GM12878 (cell line): ENCODE results near the gene CFAP299. TPM values are rescaled to one million over a fixed set of nuclear protein-coding genes. Genes with fewer than 3 reads are reported as not detected.

Experiments used
- ATAC-seq: fragments of 200-7000 bp; cut with Tn5 transposase; 3 replicates; pipeline ENCODE4 v1.9.1; 2020; ENCODE audit warnings: mild to moderate bottlenecking, moderate library complexity
- BruUV-seq: library from RNA; stranded (reverse); fragments of 400-500 nt; replicated peaks from 2 replicates; lab custom pipeline; 2021; lab: Mats Ljungman, UMichigan
- CTCF ChIA-PET: fragments of 300-600 bp; sonication (Branson Sonifier 250); formaldehyde crosslinking; extraction: SDS; loops from one replicate; lab custom pipeline; 2021; ENCODE audit warnings: inconsistent platforms; lab: Yijun Ruan, JAX
- POLR2A ChIA-PET: fragments of 350-600 bp; formaldehyde crosslinking; extraction: SDS; loops from one replicate; lab custom pipeline; 2021; ENCODE audit warnings: inconsistent platforms; lab: Charles Lee
- RAD21 ChIA-PET: fragments of 300-600 bp; sonication (Branson Sonifier 250); formaldehyde crosslinking; loops from one replicate; lab custom pipeline; 2023; ENCODE audit warnings: antibody characterized with exemption; ENCODE audit not compliant: unreplicated experiment; lab: Charles Lee
- SMC1A ChIA-PET: fragments of 300-600 bp; sonication (Branson Sonifier 250); formaldehyde crosslinking; loops from one replicate; lab custom pipeline; 2023; ENCODE audit not compliant: unreplicated experiment, uncharacterized antibody; lab: Charles Lee
- DNase-seq: peaks from one replicate; pipeline ENCODE4 v3.0.0-alpha.2; 2011; ENCODE audit warnings: low read depth, low spot score
- FAIRE-seq: peaks from 3 replicates; lab custom pipeline; 2011; peaks lifted over from hg19 to GRCh38; lab: Jason Lieb, UNC
- H2AFZ ChIP-seq: 2 replicates; pipeline ENCODE4 v1.6.0; 2011; ENCODE audit warnings: low read depth, low read length, control low read depth; ENCODE audit not compliant: control insufficient read depth
- H3K27ac ChIP-seq: 2 replicates; pipeline ENCODE4 v1.5.1; 2011; ENCODE audit warnings: control low read depth; ENCODE audit not compliant: control insufficient read depth, insufficient read depth
- H3K27me3 ChIP-seq, 2 experiments: replicated peaks in 1 of 2; 2 replicates each; pipeline versions ENCODE4 v1.6.0 to v1.6.1; 2011; ENCODE audit warnings: low read length in 1 of 2; ENCODE audit not compliant: control insufficient read depth in 2 of 2, insufficient read depth in 2 of 2
- H3K36me3 ChIP-seq, 2 experiments: 2 replicates each; pipeline ENCODE4 v1.5.1; 2011; ENCODE audit warnings: low read length in 1 of 2; ENCODE audit not compliant: control insufficient read depth in 2 of 2, insufficient read depth in 2 of 2
- H3K4me1 ChIP-seq: 2 replicates; pipeline ENCODE4 v1.6.1; 2011; ENCODE audit warnings: mild to moderate bottlenecking, low read length, moderate library complexity, mixed read lengths; ENCODE audit not compliant: control insufficient read depth, insufficient read depth
- H3K4me2 ChIP-seq: 2 replicates; pipeline ENCODE4 v1.6.0; 2011; ENCODE audit warnings: control low read depth; ENCODE audit not compliant: control insufficient read depth, insufficient read depth
- H3K4me3 ChIP-seq: fragments of 200-600 bp; sonication (generic); 2 replicates; pipeline ENCODE4 v1.5.1; 2016
- H3K79me2 ChIP-seq: 2 replicates; pipeline ENCODE4 v1.6.0; 2011; ENCODE audit warnings: low read length; ENCODE audit not compliant: control insufficient read depth, insufficient read depth
- H3K9ac ChIP-seq: 2 replicates; pipeline ENCODE4 v1.8.0; 2011; ENCODE audit warnings: low read length, control low read depth, mixed read lengths; ENCODE audit not compliant: control insufficient read depth, insufficient read depth
- H3K9me3 ChIP-seq: replicated peaks from 3 replicates; pipeline ENCODE4 v1.5.1; 2011; ENCODE audit warnings: mild to moderate bottlenecking, low read length; ENCODE audit not compliant: control insufficient read depth, insufficient read depth
- H4K20me1 ChIP-seq: 2 replicates; pipeline ENCODE4 v1.6.0; 2011; ENCODE audit not compliant: control insufficient read depth, insufficient read depth
- EP300 ChIP-seq, 2 experiments: fragments of 150-350 bp in 1 of 2; IDR thresholded peaks; 2 replicates each; pipeline ENCODE4 v1.6.1; 2011 to 2012; ENCODE audit warnings: low read depth in 2 of 2, low read length in 2 of 2, borderline replicate concordance in 1 of 2, improper control_type of control experiment in 1 of 2, inconsistent platforms in 1 of 2; ENCODE audit not compliant: control insufficient read depth in 1 of 2
- ETV6 ChIP-seq, 2 experiments: fragments of 450-650 bp in 1 of 2; IDR thresholded peaks in 1 of 2; conservative IDR thresholded peaks in 1 of 2; 2 replicates each; pipeline ENCODE4 v1.6.1; 2014; ENCODE audit warnings: antibody characterized with exemption in 1 of 2, borderline replicate concordance in 1 of 2, low read depth in 1 of 2, mild to moderate bottlenecking in 1 of 2, moderate library complexity in 1 of 2
- IRF4 ChIP-seq: IDR thresholded peaks from 2 replicates; pipeline ENCODE4 v1.6.1; 2011; ENCODE audit warnings: low read depth, low read length
- PAX8 ChIP-seq: fragments of 450-650 bp; IDR thresholded peaks from 2 replicates; pipeline ENCODE4 v1.6.1; 2017; ENCODE audit warnings: mild to moderate bottlenecking, moderate library complexity
- RCOR1 ChIP-seq: conservative IDR thresholded peaks from 2 replicates; pipeline ENCODE4 v1.6.1; 2012; ENCODE audit warnings: low read depth, low read length, improper control_type of control experiment
- SMARCA5 ChIP-seq: fragments of 450-650 bp; IDR thresholded peaks from 2 replicates; pipeline ENCODE4 v1.6.1; 2017; ENCODE audit warnings: mild to moderate bottlenecking
- STAT3 ChIP-seq: IDR thresholded peaks from 2 replicates; pipeline ENCODE4 v1.6.1; 2011; ENCODE audit warnings: low read depth, low read length, improper control_type of control experiment
- ZNF24 ChIP-seq: fragments of 450-650 bp; IDR thresholded peaks from 2 replicates; pipeline ENCODE4 v1.6.1; 2017; ENCODE audit warnings: antibody characterized with exemption, mild to moderate bottlenecking
- WGBS: methylation state at CpG from one replicate; pipeline ENCODE4 v1.1.6; 2016; ENCODE audit warnings: low lambda C conversion rate; ENCODE audit not compliant: insufficient replicate concordance, insufficient coverage; ENCODE audit errors: missing lambda C conversion rate; 5-methylcytosine and 5-hydroxymethylcytosine counted together
- in situ Hi-C: fragments of 300-500 bp; cut with MboI; formaldehyde crosslinking; loops from 9 replicates; pipeline ENCODE4 v1.14.3; 2018; ENCODE audit warnings: mixed read lengths
- intact Hi-C: fragments of 100-400 bp; cut with micrococcal nuclease; formaldehyde crosslinking; loops from one replicate; pipeline ENCODE4 v1.14.2; 2022; ENCODE audit not compliant: unreplicated experiment
- polyA plus RNA-seq, 11 experiments: library from polyadenylated mRNA; depleted of rRNA in 4 of 11; unstranded in 6 of 11; stranded (reverse) in 5 of 11; fragments of >200 nt; fragmentation: Nextera tagmentation in 4 of 11; fragmentation: Illumina TruSeq in 1 of 11; extraction: Ambion mirVana in 4 of 11; extraction: Trizol in 1 of 11; gene quantifications; 1 replicate in 1 of 11; 2 replicates in 10 of 11; pipeline versions ENCODE4 v1.2.1 to v1.2.3, GENCODE V29; 2011 to 2016; ENCODE audit warnings: inconsistent platforms in 2 of 11, missing spikeins in 2 of 11, low read depth in 1 of 11
- total RNA-seq, 4 experiments: library from RNA; depleted of rRNA in 3 of 4; stranded (reverse); fragments of >200 nt in 3 of 4; fragmentation: Illumina TruSeq in 1 of 4; extraction: Trizol in 1 of 4; gene quantifications; 2 replicates each; pipeline versions ENCODE4 v1.2.1 to v1.2.3, GENCODE V29; 2013 to 2021

The CFAP299 gene
- total and polyA plus RNA-seq, 10 of the 15 experiments (the other 5 are each of a cell fraction or from before 2014, with no cell fraction given), result 0.06 to 0.34 TPM; not detected in 8

DNA sequence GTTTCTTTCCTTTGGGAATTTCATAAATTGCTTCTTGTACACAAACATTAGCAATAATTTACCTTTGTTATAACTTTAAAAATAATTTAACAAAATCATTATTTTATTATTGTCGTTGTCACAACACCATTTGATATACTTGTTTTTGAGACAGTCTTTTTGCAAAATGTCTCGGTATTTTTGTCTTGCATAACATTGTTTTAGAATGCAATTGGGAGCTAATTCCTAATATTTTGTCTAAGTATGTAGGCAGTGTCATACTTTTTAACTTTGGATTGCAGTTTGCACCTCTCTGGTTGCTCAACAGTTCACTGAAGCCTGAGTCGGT, 340 bp upstream of the CFAP299 start:
- no peak for DNase-seq
- no peaks in the 10 kb centered on the region for H3K36me3 ChIP-seq
- no peaks in the 10 kb centered on the region for H4K20me1 ChIP-seq
- H3K9me3 ChIP-seq, result no peaks in the 10 kb centered on the region
- H3K4me3 ChIP-seq, result peak overlapping the region; percentile 61
- H2AFZ ChIP-seq, result peak overlapping the region; percentile 64
- peak overlapping the region; percentile 98 for H3K4me2 ChIP-seq
- RAD21 ChIA-PET, result interaction anchor here (1.0 to 3.5 kb wide), 4 partner anchors 107 to 718 kb away, joined by 3 to 23 read pairs (median 4); no protein-coding TSS in a partner anchor
- no peak for FAIRE-seq
- in situ Hi-C loops, result no loop called here
- no peaks in the 10 kb centered on the region for H3K79me2 ChIP-seq
- ATAC-seq, result no peak
- TF ChIP-seq RCOR1 (no peak), STAT3 (no peak), PAX8 (no peak), SMARCA5 (no peak), ETV6 (conservative IDR thresholded peaks at IDR 0.05 in 1 of 2, IDR thresholded peaks at IDR 0.05 in 1 of 2; ENCODE audit: borderline replicate concordance in 1 of 2, low read depth in 1 of 2) (no peak), IRF4 (no peak), ZNF24 (no peak), EP300 (IDR thresholded peaks at IDR 0.05; ENCODE audit: borderline replicate concordance in 1 of 2, control insufficient read depth in 1 of 2, low read depth in 2 of 2, low read length in 2 of 2) (no peak)
- H3K27ac ChIP-seq, result no peak overlapping the region
- H3K4me1 ChIP-seq, result no peaks in the 10 kb centered on the region; the same call in 1 of the 2 replicates
- H3K9ac ChIP-seq, result no peak overlapping the region
- POLR2A ChIA-PET, result no interaction called here
- intact Hi-C loops, result loop anchor here (2.0 to 10.0 kb wide), 3 partner anchors 68 to 410 kb away; partner anchors contain the start of gene FGF5
- H3K27me3 ChIP-seq, result peaks cover 0 to 8% of the 10 kb centered on the region in 2 experiments; a peak in 3 of 4 replicates
- SMC1A ChIA-PET, result interaction anchor here (1.0 to 1.6 kb wide), 3 partner anchors 115 to 1384 kb away, joined by 3 to 12 read pairs (median 4); no protein-coding TSS in a partner anchor
- 2% methylated on average over 3 of the region's 3 CpGs for WGBS
- CTCF ChIA-PET, result interaction anchor here (0.7 to 3.6 kb wide), 12 partner anchors 8 to 1383 kb away, joined by 3 to 36 read pairs (median 3); no protein-coding TSS in a partner anchor
- BruUV-seq, result no TSS peak
